SU-DHL-6 (cell line): ENCODE results near the gene TIMM10.

Experiments used
- H2AFZ ChIP-seq: fragments of 200-600 bp; sonication (generic); 2 replicates; pipeline ENCODE4 v1.6.1; 2014; ENCODE audit warnings: low read depth, mild to moderate bottlenecking, moderate library complexity, mixed read lengths, antibody characterized with exemption, low read length; ENCODE audit not compliant: severe bottlenecking
- H3F3A ChIP-seq: fragments of 200-600 bp; shearing (Covaris generic); 2 replicates; pipeline ENCODE4 v1.6.0; 2016; ENCODE audit warnings: antibody characterized with exemption, mild to moderate bottlenecking; ENCODE audit not compliant: insufficient read depth
- H3K27ac ChIP-seq: fragments of 200-600 bp; sonication (generic); 2 replicates; pipeline ENCODE4 v1.5.1; 2016; ENCODE audit warnings: low read depth, mild to moderate bottlenecking, low read length, moderate library complexity, mixed read lengths
- H3K27me3 ChIP-seq: fragments of 200-600 bp; sonication (generic), shearing (Covaris generic); 2 replicates; pipeline ENCODE4 v1.6.0; 2014; ENCODE audit warnings: mild to moderate bottlenecking, low read length
- H3K36me3 ChIP-seq: fragments of 200-600 bp; sonication (generic); 2 replicates; pipeline ENCODE4 v1.6.1; 2014; ENCODE audit warnings: mild to moderate bottlenecking, low read length, mixed read lengths
- H3K4me2 ChIP-seq: fragments of 300-600, 200-600 bp; shearing (Covaris generic), sonication (generic); 2 replicates; pipeline ENCODE4 v1.6.0; 2014; ENCODE audit warnings: low read length, low read depth, mild to moderate bottlenecking; ENCODE audit not compliant: poor library complexity, severe bottlenecking
- H3K4me3 ChIP-seq: fragments of 200-600 bp; sonication (generic); 2 replicates; pipeline ENCODE4 v1.5.1; 2014; ENCODE audit warnings: antibody characterized with exemption, low read length, mild to moderate bottlenecking, mixed read lengths; ENCODE audit not compliant: insufficient read depth, poor library complexity, severe bottlenecking
- H3K79me2 ChIP-seq: fragments of 200-600 bp; sonication (generic); 2 replicates; pipeline ENCODE4 v1.6.1; 2014; ENCODE audit warnings: mild to moderate bottlenecking, low read length, moderate library complexity; ENCODE audit not compliant: insufficient read depth
- H3K9ac ChIP-seq: fragments of 200-600 bp; sonication (generic); 2 replicates; pipeline ENCODE4 v1.7.0; 2014; ENCODE audit warnings: mild to moderate bottlenecking, low read length
- H3K9me2 ChIP-seq: fragments of 200-600 bp; sonication (generic); replicated peaks from 2 replicates; pipeline ENCODE4 v1.6.1; 2014; ENCODE audit warnings: low read length; ENCODE audit not compliant: insufficient read depth
- H3K9me3 ChIP-seq: fragments of 200-600 bp; sonication (generic); 2 replicates; pipeline ENCODE4 v1.6.1; 2014; ENCODE audit warnings: low read length, mixed read lengths; ENCODE audit not compliant: insufficient read depth
- H4K20me1 ChIP-seq: fragments of 200-600 bp; sonication (generic); 2 replicates; pipeline ENCODE4 v1.6.1; 2014; ENCODE audit warnings: low read depth, mild to moderate bottlenecking, antibody characterized with exemption, low read length, moderate library complexity, mixed read lengths
- EZH2phosphoT487 ChIP-seq: fragments of 200-600 bp; sonication (generic), shearing (Covaris generic); conservative IDR thresholded peaks from 2 replicates; pipeline ENCODE4 v1.6.1; 2018; ENCODE audit warnings: mild to moderate bottlenecking, antibody characterized with exemption, low read length, moderate library complexity, mixed read lengths
- TF ChIP-seq, protein P1 (sequence below): fragments of 200-600 bp; sonication (generic); IDR thresholded peaks from one replicate; pipeline ENCODE4 v1.5.1; 2017; ENCODE audit warnings: antibody characterized with exemption, mild to moderate bottlenecking, low read length, moderate library complexity; ENCODE audit not compliant: insufficient read depth, poor library complexity, severe bottlenecking

TIMM10 gene

DNA sequence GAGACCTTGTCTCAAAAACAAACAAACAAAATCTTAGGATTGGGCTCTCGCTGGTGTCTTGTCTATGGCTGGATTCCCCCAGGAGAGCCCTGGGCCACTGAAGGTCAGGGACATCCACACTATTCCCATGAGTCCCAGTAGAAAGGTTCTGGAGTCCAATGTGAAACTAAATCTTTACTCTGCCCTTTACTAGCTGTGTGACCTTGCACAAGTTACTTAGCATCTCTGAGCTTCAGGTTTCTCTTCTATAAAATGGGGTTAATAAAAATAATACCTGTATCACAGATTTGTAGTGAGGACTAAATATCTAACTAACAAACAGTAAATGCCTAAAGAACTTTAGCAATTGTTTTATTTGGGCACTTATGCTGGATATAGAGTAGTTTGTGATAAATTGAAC, 24.0 kb downstream of the TIMM10 start:
- H3K4me2 ChIP-seq: no peak overlapping the region

DNA sequence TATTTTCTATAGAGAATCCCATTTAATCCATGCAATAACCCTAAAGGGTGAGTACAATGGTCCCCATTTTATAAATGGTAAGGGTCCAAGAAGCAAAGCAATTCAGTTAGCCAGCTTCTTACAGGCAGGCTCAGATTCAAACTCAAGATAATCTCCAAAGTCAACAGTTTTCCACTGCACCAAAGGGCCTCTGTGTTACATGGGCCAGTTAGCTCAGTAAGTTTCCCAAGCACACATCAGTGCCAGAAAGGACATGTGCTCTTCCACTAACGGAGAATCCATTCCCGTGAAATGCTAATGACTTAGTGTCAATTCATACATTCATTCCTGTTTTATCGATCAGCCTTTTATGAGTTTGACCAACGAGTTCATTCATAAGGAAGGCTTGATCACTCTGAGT, 26.0 kb downstream of the TIMM10 start:
- Histone ChIP-seq H3K4me2 (no peak overlapping the region), H3K36me3 (0 out of 2 replicates have a peak, but pooled peaks cover 3% of the 10 kb centered on the region), H3K27ac (no peak overlapping the region), H2AFZ (no peak overlapping the region), H3K79me2 (peaks cover 30% of the 10 kb centered on the region; the same call in 1 of the 2 replicates), H4K20me1 (no peaks in the 10 kb centered on the region), H3K9me3 (no peaks in the 10 kb centered on the region), H3K4me3 (no peak overlapping the region), H3F3A (no peaks in the 10 kb centered on the region), H3K9ac (no peak overlapping the region), H3K9me2 (no peaks in the 10 kb centered on the region), H3K27me3 (no peaks in the 10 kb centered on the region)
- TF ChIP-seq EZH2phosphoT487: no peak
- TF ChIP-seq, protein P1, sequence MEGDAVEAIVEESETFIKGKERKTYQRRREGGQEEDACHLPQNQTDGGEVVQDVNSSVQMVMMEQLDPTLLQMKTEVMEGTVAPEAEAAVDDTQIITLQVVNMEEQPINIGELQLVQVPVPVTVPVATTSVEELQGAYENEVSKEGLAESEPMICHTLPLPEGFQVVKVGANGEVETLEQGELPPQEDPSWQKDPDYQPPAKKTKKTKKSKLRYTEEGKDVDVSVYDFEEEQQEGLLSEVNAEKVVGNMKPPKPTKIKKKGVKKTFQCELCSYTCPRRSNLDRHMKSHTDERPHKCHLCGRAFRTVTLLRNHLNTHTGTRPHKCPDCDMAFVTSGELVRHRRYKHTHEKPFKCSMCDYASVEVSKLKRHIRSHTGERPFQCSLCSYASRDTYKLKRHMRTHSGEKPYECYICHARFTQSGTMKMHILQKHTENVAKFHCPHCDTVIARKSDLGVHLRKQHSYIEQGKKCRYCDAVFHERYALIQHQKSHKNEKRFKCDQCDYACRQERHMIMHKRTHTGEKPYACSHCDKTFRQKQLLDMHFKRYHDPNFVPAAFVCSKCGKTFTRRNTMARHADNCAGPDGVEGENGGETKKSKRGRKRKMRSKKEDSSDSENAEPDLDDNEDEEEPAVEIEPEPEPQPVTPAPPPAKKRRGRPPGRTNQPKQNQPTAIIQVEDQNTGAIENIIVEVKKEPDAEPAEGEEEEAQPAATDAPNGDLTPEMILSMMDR: no peak

More for the DNA sequence above, 24.0 kb downstream of the TIMM10 start:
- no peak overlapping the region for H3K9ac ChIP-seq
- H3K79me2 ChIP-seq: peaks cover 30% of the 10 kb centered on the region; the same call in 1 of the 2 replicates
- H3K36me3 ChIP-seq: 0 out of 2 replicates have a peak, but pooled peaks cover 3% of the 10 kb centered on the region
- no peaks in the 10 kb centered on the region for H3K27me3 ChIP-seq
- TF ChIP-seq, protein P1: no peak
- TF ChIP-seq EZH2phosphoT487: no peak
- no peak overlapping the region for H3K27ac ChIP-seq
- H3K4me3 ChIP-seq: no peak overlapping the region
- no peaks in the 10 kb centered on the region for H3K9me3 ChIP-seq
- no peaks in the 10 kb centered on the region for H4K20me1 ChIP-seq
- peaks cover 2% of the 10 kb centered on the region for H3F3A ChIP-seq
- no peak overlapping the region for H2AFZ ChIP-seq
- H3K9me2 ChIP-seq: no peaks in the 10 kb centered on the region

DNA sequence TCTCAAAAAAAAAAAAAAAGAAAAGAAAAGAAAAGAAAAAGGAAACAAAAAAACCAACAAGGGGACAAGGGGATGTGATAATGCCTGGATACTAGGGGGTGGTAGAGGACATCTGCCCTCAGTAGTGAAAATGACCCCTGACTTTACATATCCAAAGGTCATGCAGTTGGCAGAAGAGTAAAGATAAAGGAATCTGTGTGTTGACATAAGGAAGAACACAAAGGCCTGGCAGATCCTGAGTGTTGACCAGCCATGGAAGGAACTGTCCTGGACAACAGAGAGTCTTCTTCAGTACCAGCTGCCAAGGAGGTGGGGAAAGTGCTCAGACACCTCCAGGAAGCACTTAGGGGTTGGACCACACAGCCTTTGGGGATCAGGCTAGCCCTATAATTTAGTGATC, 27.7 kb downstream of the TIMM10 start:
- H3K4me3 ChIP-seq: no peak overlapping the region
- no peaks in the 10 kb centered on the region for H3K27me3 ChIP-seq
- H4K20me1 ChIP-seq: no peaks in the 10 kb centered on the region
- peaks cover 20% of the 10 kb centered on the region; the same call in 1 of the 2 replicates for H3K79me2 ChIP-seq
- no peak overlapping the region for H3K4me2 ChIP-seq
- TF ChIP-seq EZH2phosphoT487: no peak
- TF ChIP-seq, protein P1: no peak
- H3F3A ChIP-seq: no peaks in the 10 kb centered on the region
- H3K36me3 ChIP-seq: 0 out of 2 replicates have a peak, but pooled peaks cover 3% of the 10 kb centered on the region
- H3K27ac ChIP-seq: no peak overlapping the region
- H3K9me3 ChIP-seq: no peaks in the 10 kb centered on the region
- H3K9me2 ChIP-seq: no peaks in the 10 kb centered on the region
- no peak overlapping the region for H3K9ac ChIP-seq
- H2AFZ ChIP-seq: no peak overlapping the region
